GM23248 (cell line): ENCODE measurements around the gene ARHGEF25.

Experiments used
- EZH2 ChIP-seq: fragments of 200-600 bp; sonication (generic); IDR thresholded peaks from 2 replicates; pipeline ENCODE4 v1.6.1; 2018; ENCODE audit warnings: antibody characterized with exemption, mild to moderate bottlenecking; ENCODE audit not compliant: insufficient read depth, poor library complexity, severe bottlenecking
- EZH2phosphoT487 ChIP-seq: fragments of 200-600 bp; sonication (generic); IDR thresholded peaks from 2 replicates; pipeline ENCODE4 v1.6.1; 2018; ENCODE audit warnings: antibody characterized with exemption, moderate library complexity, mild to moderate bottlenecking, low read depth; ENCODE audit not compliant: insufficient read depth

GRCh38 chr12:57612711-57613426 lies 1.6 kb downstream of the ARHGEF25 start:
- TF ChIP-seq EZH2phosphoT487, result no peak
- no peak for TF ChIP-seq EZH2
